Anterior cingulate cortex (tissue), 58 donors: ENCODE measurements around the gene PNMA6F.
"Not testable (repeated sequence)": the region's sequence is repeated elsewhere in the genome, so short reads cannot be mapped to it uniquely, and the experiment has no call there.

Experiments
- DNase-seq, 58 donors: peaks; one replicate each; lab custom pipeline; 2025; lab: John Stamatoyannopoulos, UW

The PNMA6F gene

DNA sequence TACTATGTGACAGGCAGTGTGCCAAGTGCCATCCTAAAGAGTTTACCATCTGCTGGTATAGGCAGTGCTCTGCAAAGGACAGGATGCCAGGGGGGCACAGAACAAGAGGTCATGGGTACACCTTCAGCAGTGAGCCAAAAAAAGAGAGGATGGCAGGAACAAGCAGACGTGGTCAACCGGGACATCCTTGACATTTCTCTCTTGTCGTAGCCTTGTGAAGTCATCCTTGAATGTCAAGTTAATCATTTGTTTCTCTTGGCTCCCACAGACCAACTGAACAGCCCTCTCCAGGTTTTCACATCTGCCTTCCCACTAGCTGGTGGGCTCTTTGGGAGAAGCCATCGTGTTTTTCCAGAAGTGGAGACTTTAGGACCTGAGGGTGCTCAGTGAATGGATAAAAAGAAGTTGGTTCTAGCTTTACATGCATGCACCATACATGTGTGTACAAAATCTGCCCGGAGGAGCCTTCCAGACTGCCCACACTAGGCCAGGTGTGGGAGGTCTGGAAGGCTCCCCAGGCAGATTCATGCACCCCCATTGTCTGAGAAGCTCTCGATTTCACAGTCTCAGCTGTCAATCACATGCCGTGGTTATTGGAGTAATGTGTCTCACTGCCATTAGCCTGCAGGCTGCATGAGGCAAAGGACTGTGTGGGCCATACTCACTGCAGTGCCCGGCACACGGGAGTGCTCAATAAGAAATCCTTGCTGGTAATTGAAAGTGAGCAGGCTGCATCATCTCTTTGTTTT, 16.4 kb downstream of the PNMA6F start:
- DNase-seq = no peak

DNA sequence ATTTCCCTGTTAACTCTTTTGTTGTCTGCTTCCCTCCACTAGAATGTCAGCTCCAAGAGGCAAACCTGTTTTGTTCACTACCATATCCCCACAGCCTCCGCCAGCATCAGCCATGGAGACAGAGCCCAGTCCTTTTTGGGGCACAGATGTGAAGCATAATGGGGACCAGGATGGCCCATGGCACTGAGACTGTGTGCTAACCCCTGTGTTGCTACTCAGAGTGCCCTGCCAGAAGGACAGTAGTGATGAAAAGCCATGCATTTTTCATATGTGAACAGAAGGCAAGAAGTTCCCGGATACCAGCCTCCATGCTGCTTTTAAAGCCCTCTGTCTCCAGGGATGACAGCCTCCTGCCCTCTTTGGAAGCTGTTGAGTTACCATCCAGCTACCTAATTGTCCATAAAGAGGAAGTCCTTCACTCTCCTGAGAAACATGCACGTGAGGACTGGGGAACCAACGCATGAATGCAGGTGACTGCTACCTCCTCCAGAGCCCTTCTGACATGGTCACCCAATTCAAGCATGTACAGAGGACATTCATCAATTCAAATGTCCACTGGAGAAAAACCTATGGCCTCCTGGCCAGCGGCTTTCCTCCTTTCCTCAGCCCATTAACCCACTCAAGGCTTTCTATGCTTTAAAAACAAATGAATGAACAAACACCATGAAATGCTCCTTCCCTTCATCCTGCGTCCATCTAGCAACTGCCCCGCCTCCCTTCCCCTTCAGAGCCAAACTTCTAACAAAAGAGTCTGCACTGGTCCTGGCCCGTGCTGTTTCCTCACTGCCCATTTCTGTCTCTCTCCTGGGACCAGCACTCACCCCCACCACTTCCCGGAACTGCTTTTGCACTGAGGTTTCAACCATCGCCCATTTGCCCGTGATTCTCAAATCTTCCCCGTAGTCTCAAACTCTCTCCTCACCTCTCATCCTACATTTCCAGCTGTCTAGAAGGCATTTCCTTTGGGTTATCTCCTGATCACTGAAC, 18.0 kb downstream of the PNMA6F start:
- no peak for DNase-seq

DNA sequence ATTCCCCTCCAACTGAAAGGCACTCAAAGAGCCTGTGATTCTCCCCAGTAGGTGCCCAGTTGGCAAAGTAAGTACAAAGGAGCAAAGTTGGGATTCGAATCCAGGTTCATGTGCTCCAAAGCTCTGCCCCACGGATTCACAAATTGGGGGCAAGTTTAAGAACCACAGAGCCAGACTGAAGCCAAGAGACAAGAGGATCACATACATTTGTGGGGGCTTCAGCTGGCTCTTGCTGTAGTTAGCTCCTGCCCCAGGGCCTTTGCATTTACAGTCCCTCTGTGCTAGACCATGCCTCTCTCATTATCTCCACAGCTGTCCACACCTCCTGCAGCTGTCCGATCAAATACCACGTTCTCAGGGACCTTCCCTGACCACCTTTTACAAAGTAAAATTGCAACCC, 18.8 kb downstream of the PNMA6F start:
- DNase-seq = no peak

DNA sequence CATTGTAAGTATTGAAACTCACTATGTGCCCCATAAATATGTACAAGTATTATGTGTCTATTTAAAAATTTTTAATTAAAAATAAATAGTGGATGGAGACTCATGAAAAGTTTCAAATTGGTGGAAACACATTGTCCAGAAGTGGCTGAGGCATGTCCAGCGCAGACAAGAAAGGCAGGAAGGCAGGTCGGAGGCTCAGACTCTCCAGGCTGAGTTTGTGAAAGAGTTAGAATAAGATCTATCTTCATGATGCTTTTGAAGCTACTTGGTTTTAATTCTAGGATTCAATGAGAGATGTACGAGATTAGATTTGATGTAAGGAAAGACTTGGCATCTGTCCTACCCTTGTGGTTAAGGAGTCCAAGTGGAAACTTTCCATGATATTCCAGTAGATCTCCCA, 19.8 kb downstream of the PNMA6F start:
- no peak for DNase-seq

DNA sequence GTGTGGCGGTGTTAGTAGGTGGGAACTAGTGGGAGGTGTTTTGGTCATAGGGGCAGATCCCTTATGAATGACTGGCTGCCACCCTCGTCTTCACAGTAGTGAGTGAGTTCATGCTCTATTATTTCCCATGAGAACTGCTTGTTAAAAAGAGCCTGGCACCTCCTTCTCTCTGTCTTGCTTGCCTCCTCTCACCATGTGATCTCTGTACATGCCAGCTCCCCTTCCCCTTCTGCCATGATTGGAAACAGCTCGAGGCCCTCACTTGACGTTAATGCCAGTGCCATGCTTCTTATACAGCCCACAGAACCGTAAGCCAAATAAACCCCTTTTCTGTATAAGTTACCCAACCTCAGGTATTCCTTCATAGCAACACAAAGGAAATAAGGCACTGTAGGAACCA, 21.7 kb downstream of the PNMA6F start:
- DNase-seq = no peak

DNA sequence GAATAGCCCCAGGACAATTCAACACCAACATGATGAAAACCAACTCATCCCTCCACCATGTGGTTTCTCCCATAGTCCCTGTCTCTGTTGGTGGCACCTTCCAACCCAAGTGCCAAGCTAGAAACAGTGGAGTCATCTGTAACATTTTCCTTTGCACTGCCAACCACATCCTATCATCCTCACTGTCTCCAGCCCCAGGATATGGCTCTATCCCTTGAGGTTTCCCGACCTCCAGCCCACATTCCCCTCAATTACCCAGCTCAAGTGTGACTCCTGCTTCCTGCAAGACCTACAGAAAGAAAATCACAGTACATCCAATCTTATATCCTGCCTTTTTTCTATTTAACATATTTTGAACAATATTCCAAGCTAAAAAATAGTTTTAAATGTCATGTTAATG, 24.2 kb downstream of the PNMA6F start:
- DNase-seq = no peak

DNA sequence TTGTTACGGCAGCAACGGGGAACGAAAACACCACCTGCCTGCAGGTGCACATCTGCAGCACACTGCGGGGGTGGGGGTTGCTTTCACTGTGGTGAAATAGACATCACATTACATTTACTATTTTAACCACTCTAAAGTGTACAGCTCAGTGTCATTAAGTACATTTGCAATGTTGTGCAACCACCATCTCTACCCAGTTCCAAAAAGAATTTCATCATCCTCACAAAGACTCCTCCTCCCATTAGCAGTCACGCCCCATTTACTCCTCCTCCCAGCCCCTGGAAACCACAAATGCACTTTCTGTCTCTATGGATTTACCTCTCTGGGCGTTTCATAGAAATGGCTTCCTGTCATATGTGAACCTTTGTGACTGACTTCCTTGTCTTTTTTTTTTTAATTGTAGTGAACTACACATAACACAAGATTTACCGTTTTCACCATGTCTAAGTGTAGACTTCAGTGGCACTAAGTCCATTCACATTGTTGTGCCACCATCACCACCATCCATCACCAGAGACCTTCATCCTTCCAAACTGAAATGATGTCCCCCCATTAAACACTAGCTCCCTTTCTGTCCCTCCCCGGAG, 28.0 kb downstream of the PNMA6F start:
- DNase-seq = not testable (repeated sequence)

DNA sequence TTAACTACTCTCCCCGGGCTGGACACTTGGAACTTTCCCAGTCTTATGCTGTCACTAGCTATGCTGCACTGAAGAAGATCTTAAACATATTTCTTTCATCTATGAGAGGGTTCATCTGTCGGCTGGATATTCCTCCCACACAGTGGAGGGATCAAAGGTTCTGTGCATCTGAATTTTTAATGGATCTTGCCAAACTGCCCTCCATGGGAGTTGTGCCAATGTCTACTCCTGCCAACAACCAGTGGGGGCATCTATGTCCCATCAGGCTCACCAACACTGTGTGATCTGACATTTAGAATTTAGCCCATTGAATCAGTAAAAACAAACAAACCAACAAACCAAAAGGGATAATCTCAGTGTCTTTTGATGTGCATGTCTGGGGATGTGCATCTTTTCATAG, 32.8 kb downstream of the PNMA6F start:
- DNase-seq = not testable (repeated sequence)

DNA sequence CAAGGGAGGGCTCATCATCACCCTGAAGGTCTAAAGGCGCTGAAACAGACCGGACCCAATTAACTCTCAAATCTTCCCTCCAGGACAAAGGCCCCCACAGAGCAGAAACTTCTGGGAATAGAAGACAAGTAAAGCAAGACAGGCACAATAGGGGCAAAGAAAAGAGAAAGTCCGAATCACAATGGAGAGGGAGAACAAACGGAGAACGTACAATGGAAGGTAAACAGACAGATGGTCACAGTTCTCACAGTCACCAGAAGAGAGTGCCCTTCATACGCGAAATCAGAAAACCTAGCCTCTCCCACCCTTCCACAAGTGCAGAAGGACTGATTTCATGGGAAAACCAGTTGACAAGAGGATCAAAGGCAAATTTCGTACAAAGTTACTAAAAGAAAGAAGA, 35.9 kb downstream of the PNMA6F start:
- DNase-seq = not testable (repeated sequence)

DNA sequence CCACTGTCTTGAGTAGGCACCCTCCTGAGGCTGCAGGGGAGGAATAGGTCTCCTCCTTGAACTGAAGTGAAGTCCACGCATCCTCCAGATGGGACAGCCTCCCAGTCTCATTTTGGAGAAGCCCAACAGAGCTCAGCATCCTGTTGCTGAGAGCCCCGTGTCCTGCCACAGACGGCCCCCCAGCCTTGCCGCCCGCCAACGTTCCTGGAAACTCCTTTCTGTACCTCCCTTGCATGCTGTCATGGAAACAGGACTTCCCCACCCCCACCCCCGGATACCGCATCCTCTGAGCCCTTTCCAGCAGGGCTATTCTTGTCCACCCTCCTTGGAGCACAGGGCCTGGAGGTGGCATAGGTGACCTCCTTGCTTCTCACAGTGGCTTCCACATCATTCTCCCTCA, 37.6 kb downstream of the PNMA6F start:
- DNase-seq = not testable (repeated sequence)

DNA sequence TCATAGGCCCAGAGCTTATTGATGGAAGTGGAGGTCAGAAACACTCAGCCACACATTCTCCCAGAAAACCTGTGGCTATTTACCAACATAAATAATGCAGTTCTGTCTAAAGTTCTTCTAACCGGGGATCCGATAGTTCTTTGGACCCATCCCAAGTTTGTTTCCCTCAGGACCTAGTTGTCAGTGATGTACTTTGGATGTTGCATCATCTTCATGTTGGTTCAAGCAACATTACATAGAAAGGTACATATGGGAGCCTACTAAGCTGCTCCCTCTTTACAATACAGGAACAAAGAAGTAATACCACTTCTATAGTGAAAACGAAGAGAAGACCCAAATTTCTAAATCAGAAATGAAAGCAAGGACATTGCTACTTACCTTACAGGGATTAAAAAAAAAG, 39.8 kb downstream of the PNMA6F start:
- DNase-seq = not testable (repeated sequence)

DNA sequence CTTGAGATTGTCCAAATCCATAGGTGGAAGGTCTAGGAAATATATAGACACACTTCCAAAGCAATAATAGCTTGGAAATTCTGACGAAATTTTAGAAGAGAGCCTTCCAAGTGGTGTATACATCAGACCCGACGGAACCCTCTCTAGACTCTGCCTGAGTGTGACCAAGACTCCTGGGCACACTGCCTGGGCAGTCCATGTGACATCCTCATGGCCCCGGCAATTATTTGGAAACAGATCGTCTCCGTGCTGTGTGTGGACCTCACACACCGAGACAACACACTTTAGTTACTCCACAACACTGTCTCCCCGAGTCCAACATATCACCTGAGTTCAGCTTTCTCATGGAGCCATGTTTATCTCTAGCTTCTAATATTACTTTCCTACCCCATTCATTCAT, 42.3 kb downstream of the PNMA6F start:
- DNase-seq = not testable (repeated sequence)

DNA sequence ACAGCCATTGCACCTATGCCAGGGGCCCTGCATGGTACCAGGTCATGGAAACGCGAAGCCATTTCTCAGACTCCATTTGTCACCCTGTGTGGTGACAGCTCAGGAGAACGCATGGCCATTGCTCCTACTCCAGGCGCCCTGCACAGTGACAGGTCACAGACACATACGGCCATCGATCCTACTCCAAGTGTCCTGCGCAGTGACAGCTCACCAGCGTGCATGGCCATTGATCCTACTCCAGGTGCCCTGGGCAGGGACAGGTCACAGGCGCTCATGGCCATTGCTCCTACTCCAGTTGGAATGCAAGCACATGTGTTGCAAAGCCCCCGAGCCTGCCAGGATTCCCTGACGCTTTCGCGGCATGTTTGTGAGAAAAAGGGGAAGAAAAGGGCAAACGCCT, 45.5 kb downstream of the PNMA6F start:
- DNase-seq = not testable (repeated sequence)

DNA sequence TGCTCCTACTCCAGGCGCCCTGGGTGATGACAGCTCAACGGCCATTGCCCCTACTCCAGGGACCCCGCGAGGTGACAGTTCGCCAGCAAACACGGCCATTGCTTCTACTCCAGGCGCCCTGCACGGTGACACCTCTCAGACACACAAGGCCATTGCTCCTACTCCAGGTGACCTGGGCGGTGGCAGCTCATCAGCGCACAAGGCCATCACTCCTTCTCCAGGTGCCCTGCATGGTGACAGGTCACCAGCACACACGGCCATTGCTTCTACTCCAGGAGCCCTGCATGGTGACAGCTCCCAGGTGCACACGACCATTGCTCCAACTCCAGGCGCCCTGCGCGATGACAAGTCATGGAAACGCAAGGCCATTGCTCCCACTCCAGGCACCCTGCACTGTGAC, 46.1 kb downstream of the PNMA6F start:
- DNase-seq = not testable (repeated sequence)

DNA sequence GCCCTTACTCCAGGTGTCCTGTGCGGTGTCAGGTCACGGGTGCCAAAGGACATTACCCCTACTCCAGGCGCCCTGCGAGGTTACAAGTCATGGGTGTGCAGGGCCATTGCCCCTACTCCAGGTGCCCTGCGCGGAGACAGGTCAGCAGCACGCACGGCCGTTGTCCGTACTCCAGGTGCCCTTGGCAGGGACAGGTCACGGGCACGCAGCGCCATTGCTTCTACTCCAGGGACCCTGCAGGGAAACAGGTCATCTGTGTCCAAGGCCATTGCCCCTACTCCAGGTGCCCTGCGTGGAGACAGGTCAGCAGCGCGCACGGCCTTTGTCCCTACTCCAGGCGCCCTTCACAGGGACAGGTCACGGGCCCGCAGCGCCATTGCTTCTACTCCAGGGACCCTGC, 49.0 kb downstream of the PNMA6F start:
- DNase-seq = not testable (repeated sequence)

DNA sequence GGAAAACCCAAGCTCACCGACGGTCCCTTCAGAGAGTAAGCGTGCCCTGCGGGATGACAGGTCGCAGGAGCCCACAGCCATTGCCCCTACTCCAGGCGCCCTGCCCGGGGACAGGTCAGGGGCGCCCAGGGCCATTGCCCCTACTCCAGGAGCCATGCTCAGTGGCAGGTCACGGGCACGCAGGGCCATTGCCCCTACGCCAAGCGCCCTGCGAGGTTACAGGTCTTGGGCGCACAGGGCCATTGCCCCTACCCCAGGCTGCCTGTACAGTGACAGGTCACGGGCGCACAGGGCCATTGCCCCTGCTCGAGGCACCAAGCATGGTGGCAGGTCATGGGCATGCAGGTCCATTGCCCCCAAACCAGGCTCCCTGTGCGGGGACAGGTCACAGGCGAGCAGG, 49.5 kb downstream of the PNMA6F start:
- DNase-seq = not testable (repeated sequence)
